ENCODE results near the gene NFATC1. TPM values are rescaled to one million over a fixed set of nuclear protein-coding genes. Genes with fewer than 3 reads are reported as not detected.

The NFATC1 gene
- total RNA-seq, 1 donor from 2014 or later: 18.5 TPM

- intact Hi-C loops (cut with DNase I): no loop called here
- DNase-seq (ENCODE audit: missing footprints): peak; percentile 61
- no peak for ATAC-seq
These were observed 17.7 kb downstream of the NFATC1 start for GRCh38 chr18:79413426-79413825.

DNA sequence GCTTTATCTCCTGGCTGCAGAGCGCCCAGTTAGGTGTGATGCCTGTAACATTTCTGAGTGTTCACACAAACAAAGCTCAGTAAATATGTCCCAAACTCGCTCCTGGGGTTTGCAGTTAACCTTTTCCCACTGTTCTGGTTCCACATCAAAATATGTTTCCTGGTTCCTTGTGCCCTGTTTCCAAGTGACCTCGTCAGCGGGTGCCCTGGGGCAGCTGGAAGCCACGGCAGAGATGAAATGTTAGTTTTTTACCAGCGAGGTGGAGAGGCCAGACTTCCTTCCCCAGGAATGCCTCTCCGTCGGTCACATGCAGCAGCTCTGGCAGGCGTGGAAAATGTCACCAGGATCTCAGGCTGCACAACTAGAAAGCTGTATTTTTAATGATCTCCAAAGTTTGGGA is 18.2 kb downstream of the NFATC1 start:
- intact Hi-C loops (cut with DNase I): no loop called here
- DNase-seq (ENCODE audit: missing footprints): peak; percentile 55
- no peak for ATAC-seq

- no peak for ATAC-seq
- DNase-seq (ENCODE audit: missing footprints): no peak
These were observed 20.4 kb downstream of the NFATC1 start for GRCh38 chr18:79416022-79416676.

DNA sequence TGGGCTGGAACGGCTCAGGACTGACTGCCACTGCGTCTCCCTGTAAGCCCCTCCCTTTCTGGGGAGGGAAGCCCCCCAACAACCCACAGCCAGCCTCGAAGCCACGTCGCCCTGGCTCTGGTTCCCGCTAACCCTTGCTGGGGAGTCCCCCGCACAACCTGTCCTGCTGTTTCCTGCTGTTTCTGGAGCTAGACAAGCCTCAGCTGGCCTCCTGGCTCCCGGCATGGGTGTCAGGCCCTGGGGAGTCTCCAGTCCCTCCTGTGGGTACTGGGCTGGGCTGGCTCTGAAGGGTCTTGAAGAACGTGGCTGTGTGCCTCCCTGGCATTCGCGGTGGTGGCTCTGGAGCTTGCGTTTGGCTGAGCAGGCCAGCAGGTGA is 20.9 kb downstream of the NFATC1 start:
- intact Hi-C loops (cut with DNase I): no loop called here
- ATAC-seq: no peak
- no peak for DNase-seq (ENCODE audit: missing footprints)

More at GRCh38 chr18:79416022-79416676, 20.4 kb downstream of the NFATC1 start:
- intact Hi-C loops (cut with DNase I): no loop called here

DNA sequence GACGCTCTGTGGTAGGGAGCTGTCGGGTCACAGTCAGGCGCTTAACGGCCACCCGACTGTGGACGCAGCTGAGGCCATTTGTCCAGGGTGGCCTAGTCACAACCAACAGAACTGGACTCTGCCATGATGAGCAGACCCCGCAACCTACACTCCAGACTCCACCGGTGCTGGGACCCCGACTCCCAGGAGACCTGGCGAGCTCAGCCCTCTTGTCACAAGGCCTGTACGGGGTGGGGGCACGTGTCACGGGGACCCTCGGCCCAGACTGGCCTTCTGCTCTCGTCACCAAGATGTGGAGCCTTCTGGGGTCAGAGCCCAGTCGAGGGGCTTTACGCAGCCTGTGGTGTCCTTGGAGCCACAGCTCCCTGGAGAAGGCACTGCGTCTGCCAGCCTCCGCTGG is 22.5 kb downstream of the NFATC1 start:
- no peak for ATAC-seq
- intact Hi-C loops (cut with DNase I): no loop called here

GRCh38 chr18:79418642-79419041 is 22.9 kb downstream of the NFATC1 start:
- no peak for ATAC-seq
- no peak for DNase-seq (ENCODE audit: missing footprints)
- intact Hi-C loops (cut with DNase I): no loop called here

More for the DNA sequence above, 22.5 kb downstream of the NFATC1 start:
- DNase-seq (ENCODE audit: missing footprints): no peak

- intact Hi-C loops (cut with DNase I): no loop called here
- no peak for DNase-seq (ENCODE audit: missing footprints)
These were observed 24.5 kb downstream of the NFATC1 start for GRCh38 chr18:79420033-79420745.

DNA sequence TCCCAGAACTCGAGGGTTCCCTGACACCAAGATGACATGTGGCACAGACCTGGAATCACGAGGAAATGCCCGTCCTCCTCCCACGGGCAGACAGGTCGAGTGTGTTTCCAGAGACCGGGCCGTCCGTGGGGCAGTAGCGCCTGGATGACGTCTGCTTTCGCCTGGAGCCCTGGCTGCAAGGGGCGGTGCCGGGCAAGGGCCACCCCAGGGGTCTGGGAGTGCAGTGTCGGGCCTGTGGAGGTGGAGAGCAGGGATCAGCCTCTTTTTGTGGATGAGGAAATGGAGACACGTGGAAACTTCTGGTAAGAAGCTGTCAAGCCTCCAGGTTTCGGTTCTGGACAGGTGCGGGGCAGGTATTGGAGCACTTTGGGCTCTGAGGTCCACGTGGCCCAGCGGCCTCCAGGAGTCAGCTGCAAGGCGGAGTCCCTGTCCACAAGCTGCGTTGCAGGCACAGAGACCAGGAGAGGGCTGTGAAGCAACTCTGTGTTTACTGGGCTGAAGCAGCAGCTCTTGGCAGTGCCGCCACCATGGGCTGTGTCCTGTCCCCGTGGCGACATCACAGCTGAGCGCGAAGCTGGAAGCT is 25.6 kb downstream of the NFATC1 start:
- DNase-seq (ENCODE audit: missing footprints): no peak
- intact Hi-C loops (cut with DNase I): no loop called here
- no peak for ATAC-seq

More at GRCh38 chr18:79420033-79420745, 24.5 kb downstream of the NFATC1 start:
- no peak for ATAC-seq

DNA sequence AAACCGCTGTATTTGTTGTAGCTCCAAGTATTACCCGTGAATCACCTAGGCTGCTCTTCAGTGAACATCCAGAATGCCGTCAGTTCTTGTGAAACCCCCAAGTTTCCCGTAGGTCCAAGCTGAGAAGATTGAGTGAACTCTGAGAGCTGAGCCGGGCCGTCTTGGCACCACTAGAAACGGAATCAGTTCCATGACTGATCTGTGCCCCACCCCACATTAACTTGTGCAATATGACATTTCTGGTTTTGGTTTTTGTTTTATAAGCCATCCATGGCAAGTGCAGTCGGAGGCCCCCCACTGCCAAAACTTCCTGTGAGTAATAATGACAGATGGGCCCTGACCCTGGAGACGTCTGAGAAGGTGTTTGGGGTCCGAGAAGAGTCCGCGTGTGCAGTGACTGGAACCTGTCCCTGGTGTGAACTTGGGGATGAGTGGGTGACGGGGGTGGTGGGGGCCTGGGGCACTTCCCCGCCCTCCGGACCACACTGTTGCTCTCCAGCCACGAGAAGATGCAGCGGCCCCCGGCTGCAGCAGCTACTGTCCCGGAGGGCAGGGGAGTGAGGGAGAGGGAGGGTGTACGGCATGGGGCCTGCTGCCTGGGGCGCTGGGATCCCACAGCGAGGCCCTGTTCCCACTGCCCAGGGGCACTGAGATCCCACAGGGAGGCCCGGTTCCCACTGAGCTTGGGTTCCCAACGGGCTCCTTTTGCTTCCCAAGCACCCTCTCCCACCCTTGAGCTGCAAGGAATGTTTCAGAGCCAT is 26.5 kb downstream of the NFATC1 start:
- ATAC-seq (no peak), DNase-seq (ENCODE audit: missing footprints) (no peak)
- intact Hi-C loops (cut with DNase I): no loop called here

GRCh38 chr18:79422783-79423165 is 27.0 kb downstream of the NFATC1 start:
- ATAC-seq (no peak), DNase-seq (ENCODE audit: missing footprints) (no peak)
- intact Hi-C loops (cut with DNase I): no loop called here

- no peak for ATAC-seq
- DNase-seq (ENCODE audit: missing footprints): no peak
- intact Hi-C loops (cut with DNase I): no loop called here
These were observed 27.7 kb downstream of the NFATC1 start for GRCh38 chr18:79423211-79424007.

DNA sequence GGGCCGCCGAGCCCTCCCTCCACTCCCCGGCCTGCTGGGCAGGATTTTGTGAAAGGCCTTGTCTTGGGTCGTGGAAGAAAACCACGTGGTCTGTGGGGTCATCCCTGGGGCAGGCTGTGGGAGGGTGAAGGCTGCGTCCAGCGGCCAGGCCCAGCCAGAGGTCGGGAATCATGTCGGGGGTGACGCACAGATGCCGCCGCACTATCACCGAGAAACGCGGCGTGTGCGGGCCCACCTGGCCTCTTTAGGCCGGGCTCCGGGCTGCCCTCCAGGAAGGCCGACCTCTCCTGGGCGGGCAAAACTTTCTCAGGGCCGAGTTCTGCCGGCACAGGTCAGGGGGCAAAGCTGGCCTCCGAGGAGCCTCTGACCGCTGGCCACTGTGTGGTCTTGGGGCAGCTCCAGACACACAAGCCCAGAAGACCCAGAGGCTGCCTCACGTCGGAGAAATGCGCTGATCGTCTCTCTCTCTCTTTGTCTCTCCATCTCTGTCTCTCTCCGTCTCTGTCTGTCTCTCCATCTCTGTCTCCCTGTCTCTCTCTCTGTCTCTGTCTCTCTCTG is 28.4 kb downstream of the NFATC1 start:
- ATAC-seq (peak; percentile 87), DNase-seq (ENCODE audit: missing footprints) (no peak)
- intact Hi-C loops (cut with DNase I): no loop called here

DNA sequence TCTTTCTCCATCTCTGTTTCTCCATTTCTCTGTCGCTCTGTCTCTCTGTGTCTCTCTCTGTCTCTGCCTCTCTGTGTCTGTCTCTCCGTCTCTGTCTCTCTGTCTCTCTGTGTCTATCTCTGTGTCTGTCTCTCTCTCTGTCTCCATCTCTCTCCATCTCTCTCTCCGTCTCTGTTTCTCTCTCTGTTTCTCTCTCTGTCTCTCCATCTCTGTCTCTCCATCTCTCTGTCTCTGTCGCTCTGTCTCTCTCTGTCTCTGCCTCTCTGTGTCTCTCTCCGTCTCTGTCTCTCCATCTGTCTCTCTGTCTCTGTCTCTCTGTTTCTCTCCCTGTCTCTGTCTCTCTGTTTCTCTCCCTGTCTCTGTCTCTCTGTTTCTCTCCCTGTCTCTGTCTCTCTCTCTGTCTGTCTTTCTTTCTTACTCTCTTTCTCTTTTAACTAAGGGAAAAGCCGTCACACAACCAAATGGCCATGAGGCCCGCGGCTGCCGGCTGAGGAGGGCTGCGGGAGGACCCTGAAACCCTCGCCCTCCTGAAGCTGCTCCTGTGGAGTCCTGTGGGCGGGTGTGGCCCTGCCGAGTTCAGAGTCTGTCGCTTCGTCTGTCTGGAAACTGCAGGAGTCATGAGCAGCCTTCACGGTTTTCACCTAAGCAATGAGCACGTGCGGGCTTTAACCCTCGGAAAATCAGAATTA is 29.3 kb downstream of the NFATC1 start:
- no peak for DNase-seq (ENCODE audit: missing footprints)
- intact Hi-C loops (cut with DNase I): no loop called here
- ATAC-seq: no peak

- no peak for ATAC-seq
- no peak for DNase-seq (ENCODE audit: missing footprints)
- intact Hi-C loops (cut with DNase I): no loop called here
These were observed 29.8 kb downstream of the NFATC1 start for GRCh38 chr18:79425569-79425886.

DNA sequence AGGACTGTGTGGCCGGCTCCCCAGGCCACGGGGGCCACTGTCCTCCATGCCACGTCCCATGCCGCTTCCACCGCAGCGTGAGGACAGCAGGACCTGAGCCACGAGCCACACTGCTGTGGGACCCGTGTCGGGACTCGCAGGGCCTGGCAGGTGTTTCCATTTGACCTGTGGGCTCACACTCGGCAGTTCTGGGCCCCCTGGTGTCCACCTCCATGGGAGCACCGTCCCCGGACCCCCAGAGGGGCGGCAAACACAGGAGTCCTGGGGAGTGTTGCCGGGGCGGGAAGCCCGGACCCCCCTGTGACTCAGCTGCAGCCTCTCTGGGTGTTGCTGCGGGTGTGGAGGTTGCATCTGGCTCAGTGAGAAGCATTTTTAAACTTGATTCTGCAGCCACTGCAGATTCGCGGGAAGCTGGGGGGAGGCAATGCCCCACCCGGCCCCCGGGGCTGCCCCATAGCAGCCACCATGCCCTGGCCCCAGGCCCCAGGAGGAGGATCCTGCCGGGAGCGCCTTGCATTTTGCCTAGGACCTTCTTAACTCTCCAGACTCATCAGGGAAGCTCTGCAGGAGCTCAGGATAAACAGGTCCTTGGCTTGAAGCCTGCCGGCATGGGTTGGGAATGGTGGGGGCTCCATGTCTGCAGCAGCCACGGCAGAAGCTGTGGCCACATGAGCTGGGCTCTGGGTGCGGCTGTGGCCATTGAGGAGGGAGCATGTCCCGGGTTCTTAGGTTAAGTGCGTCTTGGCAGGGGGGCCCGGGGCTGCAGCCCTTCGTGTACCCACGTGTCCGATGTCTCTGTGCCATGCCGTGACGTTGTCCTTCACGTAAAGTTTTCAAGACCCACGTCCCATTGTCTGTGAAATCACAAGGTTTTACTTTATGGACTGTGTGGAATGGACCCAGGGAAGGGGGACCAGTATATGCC is 30.9 kb downstream of the NFATC1 start:
- ATAC-seq (no peak), DNase-seq (ENCODE audit: missing footprints) (no peak)
- intact Hi-C loops (cut with DNase I): no loop called here

GRCh38 chr18:79427368-79428225 is 31.9 kb downstream of the NFATC1 start:
- ATAC-seq: no peak
- no peak for DNase-seq (ENCODE audit: missing footprints)
- intact Hi-C loops (cut with DNase I): no loop called here
